ENCODE data around the gene RBM43.
"Not testable (repeated sequence)": the region's sequence is repeated elsewhere in the genome, so short reads cannot be mapped to it uniquely, and the experiment has no call there.

Gene RBM43

DNA sequence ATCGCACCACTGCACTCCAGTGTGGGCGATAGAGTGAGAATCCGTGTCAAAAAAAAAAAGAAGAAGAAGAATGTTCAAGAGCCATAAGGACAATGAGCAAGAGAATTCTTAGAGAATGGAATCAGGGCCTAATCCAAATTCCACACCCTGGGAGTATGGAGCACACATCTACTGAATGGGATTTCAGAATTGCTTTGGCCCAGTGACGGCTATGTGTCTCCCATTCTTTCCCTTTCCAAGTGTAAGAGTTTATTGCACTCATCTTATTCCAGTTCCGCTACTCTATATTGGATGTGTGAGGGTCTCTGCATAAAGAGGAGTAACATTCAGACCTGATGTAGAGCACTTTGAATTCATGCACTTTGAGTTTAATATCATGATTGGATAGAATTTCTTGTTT, 5.9 kb upstream of the RBM43 start:
- DNase-seq = no peak

DNA sequence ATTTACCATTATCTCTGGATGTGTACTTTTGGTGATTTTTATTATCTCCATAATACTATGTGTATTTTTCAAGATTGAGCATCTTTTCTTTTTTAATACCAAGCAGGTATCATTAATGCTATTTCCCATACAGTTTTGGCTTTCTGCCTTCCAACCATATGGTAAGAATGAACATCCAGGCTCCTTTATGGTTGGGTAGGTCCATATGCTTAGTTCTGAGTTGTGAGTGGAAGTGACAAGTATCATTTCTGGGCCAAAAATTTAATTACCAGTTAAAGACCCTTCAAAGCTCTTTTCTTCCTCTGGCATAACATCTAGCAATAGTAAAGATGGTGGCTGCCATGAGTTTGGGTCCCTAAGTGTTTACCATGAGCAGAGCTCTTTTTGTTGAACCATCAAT, 4.3 kb upstream of the RBM43 start:
- DNase-seq = no peak

DNA sequence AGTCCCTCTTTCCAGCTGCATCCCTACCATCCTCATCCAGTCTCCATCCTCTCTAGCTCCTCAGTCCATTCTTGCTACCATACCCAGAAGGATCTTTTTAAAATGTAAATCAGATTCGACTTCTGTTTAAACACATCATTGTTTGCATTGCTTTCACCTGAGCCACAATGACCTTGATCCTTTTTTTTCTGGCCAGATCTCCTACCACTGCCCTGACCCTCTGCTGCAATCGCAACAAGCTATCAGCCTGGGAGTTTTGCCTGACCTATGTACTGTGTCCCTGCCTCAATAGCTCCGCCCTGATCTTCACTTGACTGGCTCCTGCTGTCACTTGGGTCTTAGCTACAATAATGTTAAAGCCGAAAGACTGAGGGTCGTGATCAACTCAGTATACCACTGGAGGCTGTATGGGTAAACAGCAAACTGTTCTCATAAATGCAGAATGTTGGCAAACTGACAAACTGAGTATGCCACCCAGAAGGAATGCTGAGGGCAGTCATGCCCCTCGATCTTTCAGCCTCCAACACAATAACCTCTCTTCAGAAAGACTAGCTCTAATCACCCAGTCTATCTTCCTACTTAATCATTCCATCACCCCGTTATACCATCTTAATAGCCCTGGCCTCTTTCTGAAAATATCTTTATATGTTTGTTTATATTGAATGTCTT, 2.6 kb upstream of the RBM43 start:
- no peak for DNase-seq

DNA sequence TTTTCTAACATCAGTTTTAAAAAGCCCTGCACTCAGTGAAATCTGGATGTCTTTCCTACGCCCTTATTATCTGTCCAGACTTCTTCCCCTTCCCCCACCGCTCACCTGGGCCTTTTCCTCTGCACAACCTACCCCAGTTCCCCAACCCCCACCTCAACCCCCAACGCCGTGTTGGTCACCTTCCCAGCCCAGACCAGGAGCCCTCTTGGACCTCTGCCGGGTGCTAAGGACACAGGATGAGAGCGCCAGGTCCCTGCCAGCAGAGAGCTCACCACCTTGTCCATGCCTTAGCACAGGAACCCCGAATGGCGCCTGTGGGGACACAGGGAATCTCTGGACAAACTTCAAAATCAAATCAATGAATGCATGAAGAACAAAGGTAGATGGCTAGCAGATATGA, 966 bp upstream of the RBM43 start:
- no peak for DNase-seq

DNA sequence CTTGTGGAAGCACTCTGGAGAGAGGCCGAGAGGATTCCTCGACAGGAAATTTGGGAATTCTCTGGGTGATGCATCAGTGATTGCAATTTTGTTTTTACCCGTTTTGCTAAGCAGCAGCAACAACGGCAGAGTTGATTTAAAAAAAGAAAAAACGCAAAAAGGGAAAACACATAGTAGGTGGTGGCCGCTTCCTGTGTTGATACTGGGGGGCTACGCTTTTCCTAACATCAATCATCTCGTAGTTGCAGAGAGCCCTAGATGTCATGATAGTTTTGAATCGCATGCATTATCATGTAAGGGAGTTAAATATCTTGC, 271 bp upstream of the RBM43 start:
- DNase-seq = no peak

DNA sequence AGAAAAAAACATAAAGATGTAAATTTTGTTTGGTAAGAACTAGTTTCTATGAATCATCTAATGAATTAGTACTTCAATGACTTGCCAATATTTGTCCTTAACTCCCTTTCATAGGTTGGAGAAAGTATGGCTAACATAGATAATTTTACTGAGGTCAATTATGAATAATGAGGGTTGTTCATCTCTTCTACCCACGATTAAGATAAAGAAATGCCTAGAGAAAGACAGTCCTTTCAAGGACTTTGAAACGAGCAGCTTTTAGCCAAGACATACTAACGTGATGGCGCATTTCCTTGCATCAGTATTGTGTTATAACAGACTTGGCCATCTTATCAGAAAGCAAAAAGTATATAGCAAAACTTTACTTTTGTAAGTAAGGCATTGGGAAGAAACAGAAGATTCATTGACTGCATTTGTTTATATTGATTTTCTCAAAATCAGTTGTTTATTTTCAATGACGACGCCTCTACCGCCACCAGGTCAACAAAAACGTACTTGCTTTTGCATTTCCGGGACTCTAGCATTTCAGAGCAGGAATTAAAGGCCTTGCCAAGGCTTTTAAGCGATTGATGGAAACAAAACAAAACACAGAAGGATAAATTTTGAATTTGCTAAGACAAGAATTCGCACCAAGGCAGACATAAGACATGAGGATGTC, 961 bp downstream of the RBM43 start:
- peak; percentile 43 for DNase-seq

DNA sequence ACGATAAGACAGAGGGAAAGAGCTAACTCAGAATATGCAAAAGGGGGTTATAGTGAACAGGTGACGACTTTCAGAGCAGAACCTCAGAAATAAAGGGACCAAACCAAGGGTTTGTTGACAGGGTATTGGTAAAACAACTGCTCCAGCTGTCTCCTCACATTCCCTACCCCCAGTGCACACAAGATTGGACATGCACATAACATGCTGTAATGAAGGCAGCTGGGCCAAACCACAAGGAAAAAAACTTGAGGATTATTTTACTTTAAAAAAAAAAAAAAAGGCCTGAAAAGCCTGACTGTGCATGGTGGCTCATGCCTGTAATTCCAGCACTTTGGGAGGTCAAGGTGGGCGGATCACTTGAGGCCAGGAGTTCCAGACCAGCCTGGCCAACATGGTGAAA, 3.5 kb downstream of the RBM43 start:
- DNase-seq = no peak

DNA sequence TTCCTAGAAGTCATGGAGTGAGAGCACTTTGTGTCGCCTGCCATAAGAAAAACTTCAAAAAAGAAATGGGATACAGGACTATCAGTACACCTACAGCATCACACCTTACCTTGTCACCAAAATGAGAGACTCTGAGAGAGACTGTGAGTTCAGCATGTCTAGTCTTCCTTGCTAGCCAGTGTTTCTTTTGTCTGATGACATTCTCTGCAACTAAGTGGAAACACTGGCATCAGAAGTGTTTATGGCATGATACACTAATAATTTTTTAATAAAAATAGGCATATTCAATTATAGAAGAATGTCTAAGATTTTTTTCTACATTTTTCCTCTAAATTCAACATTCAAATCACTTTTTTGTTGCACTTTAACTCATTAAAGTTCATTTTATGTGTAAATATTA, 9.0 kb downstream of the RBM43 start:
- no peak for DNase-seq

DNA sequence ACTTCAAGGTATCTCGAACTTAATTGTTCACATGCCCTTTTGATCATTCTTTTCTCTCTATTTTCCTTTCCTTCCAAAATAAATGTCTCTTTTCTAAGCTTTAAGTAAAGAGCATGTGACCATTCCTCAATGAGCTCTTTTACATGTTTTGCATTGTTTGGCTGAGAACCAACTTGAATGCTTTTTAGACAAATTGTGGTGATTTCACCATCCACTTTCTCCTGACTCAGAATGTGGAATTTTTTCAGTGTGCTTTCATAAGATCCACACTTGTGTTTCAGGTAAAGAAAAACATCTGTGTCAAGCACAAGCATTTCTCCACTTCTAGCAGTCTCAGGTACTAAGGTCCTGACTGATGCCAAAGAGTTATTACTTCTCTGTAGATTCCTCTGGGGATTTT, 10.7 kb downstream of the RBM43 start:
- DNase-seq = no peak

DNA sequence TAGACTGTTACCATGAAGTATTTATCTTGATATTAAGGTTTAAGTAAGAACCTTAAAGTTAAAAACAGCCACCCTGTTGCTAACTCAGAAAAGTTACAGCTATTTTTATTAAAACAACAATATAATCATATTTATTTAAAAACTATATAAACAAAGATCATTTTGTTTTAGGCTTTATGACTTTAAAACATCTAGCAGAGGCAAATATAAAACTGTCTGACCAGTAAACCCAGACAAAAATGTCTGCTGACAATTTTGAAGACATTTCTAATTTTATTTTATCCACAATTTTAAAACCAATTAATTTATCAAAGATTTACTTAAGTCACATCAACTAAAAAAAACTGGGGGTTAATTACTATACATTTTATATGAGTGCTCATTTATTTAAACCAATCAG, 14.2 kb downstream of the RBM43 start:
- DNase-seq = no peak

DNA sequence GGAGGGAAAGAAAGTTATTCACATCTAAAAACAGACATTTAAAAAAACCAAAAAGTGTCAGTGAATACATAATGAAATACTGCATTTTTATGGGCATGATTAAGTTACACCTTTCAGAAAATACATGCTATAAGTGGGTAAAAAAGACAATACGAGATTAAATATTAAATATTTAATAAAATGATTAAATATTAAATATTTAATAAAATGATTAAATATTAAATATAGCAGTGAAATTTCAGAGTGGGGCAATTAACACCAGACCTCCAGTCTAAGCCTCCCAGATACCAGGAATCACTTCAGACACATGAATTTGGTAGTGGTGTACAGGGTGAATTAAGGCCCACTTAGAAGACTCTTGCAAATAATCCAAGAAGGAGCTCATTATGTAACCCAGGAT, 15.5 kb downstream of the RBM43 start:
- no peak for DNase-seq

DNA sequence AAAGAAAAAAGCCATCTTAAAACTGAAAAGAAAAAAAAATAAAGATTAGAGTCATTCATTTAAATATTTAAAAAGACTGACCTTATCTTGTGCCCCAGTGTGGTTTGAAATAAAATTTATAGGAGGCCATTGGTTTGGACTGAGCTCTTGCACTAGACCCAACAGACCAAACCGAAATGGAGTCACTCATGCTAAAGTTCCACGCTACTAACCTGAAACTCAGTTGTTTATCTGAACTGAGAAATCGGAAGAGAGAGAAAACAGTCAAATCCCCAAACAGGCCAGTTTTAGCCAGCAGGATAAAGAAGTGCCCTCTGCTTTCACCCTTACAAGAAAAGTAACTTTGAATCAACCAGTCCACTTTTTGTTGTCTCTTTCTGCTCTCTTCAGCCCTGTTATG, 18.2 kb downstream of the RBM43 start:
- DNase-seq = no peak

DNA sequence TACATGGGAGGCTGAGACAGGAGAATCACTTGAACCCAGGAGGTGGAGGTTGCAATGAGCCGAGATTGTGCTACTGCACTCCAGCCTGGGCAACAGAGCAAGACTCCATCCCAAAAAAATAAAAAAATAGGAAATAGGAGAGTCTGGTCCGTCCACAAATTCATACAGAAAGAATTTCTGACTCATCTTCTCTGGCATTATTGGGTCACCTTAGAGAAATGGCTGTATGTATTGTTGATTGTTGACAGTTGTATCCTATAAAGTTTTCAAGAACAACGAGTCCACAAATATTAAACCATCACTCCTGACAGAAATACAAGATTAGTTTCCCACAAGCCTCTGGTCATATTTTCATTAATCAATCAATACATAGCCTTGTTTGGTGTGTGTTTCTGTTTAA, 20.4 kb downstream of the RBM43 start:
- DNase-seq = no peak

DNA sequence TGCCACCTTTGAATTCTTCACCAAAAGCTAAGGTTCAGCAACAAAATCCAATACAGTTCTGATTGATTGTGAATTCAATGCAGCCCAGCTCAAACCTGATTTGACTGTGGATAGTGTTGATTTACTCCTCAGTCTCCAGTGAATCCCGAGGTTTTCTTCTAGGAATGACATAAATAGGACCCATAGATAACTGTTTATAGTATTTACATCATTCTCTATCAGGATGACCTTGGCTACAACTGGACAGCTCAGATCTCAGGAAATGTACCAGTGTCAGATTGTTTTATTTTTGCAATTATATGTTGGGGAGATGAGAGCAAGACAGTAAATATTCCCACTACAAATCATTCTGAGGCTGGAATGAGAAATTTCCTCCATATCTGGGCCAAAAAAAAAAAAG, 21.2 kb downstream of the RBM43 start:
- no peak for DNase-seq

DNA sequence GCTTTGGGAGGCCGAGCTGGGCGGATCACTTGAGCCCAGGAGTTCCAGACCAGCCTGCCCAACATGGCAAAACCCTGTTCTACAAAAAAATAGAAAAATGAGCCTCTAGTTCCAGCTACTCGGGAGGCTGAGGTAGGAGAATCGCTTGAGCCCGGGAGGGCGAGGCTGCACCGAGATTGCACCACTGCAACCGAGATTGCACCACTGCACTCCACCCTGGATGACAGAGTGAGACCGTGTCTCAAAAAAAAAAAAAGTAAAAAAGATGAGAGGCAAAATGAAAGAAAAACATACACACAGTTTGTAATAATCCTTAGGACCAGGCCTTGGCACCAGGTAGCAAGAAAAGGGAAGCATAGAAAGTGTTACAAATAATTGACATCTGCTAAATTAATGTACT, 22.0 kb downstream of the RBM43 start:
- DNase-seq = no peak

DNA sequence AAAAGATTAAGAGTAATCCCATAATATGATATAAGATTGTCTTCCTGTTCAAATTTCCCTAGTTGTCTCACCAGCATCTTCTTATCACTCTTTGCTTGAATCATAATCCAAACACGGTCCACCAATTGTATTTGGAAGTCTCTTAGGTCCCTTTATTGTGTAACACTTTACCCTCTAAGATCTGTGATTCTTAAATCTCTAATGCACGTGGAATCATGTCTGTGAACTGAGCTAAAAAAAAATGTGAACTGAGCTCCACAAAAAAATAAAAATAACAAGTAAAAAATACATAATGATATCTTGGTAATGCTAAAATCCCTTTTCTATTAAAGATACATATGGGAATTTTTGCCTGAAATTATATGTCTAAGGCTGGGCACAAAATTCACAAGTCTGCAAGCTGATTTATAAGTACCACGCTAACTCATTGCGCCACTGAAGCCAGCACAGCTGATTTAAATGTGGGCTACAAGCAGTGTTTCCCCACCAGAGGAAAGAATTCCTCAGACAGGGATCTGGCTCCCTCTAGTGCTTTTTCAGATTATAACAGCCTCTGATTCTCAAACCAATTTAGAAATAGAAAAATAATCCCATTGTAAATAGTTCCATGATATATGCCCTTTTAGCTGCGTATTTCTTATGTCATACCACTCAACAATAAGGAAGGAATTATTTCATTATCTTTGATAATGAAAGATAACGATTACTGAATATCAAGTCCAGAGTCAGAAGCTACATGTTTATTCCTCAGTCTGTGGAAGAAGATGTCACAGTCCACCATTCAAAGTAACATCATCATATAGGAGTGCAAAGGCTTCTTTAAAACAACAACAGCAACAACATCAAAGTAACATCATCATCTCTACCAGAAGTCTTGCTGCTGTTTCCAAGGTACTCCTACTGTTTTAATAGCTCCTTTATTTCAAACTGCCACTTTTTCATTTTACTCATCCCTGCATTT, 22.9 kb downstream of the RBM43 start:
- peak; percentile 28 for DNase-seq

DNA sequence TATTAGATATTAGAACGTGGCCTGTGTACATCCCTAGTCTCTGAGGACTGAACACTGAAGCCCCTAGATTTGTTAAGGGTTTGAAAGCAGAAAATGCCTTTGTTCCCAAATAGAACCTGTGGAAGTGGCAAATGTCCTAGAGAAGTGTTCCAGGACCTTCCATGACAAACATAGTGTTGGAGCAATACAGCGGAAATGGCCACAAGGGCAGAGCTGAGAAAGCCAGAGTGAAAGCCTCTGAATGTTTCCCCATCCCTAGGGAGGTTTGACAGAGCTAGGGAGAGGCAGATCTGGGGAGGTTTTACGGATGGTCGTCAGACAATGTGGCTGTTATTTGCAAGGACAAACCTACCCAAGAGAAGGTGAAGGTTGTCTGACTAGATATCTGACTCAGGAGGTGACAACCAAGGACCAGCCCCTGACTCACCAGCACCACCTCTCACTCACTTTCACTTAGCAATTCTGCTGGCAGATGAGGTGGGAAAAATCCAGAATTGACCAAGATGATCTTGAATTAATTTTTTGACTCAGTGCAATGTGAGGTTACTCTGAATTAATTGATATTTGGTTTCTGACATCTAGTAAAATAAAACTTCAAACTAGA, 24.1 kb downstream of the RBM43 start:
- no peak for DNase-seq

DNA sequence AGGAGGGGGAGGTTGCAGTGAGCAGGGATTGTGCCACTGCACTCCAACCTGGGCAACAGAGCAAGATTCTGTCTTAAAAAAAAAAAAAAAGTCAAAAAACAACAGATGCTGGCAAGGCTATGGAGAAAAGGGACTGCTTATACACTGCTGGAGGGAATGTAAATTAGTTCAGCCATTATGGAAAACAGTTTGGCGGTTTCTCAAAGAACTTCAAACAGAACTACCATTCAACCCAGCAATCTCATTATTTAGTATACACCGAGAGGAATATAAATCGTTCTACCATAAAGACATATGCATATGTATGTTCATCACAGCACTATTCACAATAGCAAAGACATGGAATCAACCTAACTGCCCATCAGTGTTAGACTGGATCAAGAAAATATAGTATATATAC, 27.9 kb downstream of the RBM43 start:
- DNase-seq = not testable (repeated sequence)

DNA sequence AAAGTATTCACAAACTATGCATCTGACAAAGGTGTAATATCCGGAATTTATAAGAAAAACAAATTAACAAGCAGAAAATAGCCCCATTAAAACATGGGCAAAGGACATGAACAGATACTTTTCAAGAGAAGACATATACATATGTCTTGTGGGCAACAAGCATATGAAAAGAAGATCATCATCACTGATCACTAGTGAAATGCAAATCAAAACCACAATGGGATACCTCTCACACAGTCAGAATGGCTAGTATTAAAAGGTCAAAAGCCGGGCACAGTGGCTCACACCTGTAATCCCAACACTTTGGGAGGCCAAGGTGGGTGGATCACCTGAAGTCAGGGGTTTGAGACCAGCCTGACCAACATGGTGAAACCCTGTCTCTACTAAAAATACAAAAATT, 28.4 kb downstream of the RBM43 start:
- not testable (repeated sequence) for DNase-seq

DNA sequence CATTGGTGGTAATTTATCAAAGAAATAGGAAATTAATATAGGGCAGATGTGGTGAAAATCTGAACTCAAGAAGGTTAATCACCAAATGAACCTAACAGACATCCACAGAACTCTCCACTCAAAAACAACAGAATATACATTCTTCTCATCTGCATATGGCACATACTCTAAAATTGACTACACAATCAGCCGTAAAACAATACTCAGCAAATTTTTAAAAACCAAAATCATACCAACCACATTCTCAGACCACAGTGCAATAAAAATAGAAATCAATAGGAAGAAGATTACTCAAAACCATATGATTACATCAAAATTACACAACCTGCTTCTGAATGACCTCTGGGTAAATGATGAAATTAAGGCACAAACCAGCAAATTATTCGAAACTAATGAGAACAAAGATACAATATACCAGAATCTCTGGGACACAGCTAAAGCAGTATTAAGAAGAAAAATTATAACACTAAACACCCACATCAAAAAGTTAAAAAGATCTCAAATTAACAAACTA, 31.0 kb downstream of the RBM43 start:
- DNase-seq = no peak

DNA sequence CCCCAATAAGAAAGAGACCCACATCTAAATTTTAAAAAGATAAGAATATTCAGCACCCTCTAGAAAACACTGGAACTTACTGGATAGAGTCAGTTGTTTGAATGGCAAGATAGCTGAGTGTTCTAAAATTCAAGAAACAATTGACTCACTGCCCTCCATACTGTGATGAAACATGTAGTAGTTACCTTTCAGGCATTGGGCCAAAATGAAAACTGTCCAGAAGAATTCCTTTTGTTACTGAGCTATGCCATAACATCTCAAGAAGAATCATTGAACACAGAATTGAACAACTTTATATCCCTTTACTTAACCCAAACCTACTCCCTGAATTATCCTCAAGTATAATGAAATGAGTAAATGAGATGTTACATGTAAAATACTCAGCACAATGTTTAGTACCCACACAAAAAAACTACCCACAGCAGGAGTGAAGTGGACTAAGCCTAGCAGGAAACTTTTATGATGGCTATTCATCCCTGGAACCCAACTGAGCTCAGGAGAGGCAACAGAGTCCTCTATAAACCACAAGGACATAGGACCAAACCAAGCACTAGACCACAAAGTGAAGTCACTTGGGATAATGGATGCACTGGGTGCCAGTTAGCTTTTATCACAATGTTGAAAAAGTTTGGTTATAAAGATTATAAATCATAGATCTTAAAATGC, 32.7 kb downstream of the RBM43 start:
- no peak for DNase-seq

DNA sequence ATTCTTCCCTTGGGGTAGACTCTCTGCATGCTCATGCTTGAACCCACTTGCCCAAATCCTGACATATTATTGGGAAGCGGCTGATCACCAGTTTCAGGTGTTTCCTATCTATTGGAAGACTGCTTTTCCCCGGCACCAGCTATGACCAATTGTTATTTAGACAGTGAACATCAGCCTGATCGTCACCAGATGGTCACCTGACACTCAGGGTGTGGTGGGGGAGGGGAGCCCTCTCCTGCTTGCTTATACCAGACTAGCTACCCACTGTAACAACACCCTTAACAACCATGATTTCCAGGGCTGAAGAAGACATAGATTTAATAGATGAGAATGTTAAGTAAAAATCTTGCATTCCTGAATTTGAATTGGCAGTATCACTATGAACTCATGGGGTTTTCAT, 44.3 kb downstream of the RBM43 start:
- DNase-seq = no peak

DNA sequence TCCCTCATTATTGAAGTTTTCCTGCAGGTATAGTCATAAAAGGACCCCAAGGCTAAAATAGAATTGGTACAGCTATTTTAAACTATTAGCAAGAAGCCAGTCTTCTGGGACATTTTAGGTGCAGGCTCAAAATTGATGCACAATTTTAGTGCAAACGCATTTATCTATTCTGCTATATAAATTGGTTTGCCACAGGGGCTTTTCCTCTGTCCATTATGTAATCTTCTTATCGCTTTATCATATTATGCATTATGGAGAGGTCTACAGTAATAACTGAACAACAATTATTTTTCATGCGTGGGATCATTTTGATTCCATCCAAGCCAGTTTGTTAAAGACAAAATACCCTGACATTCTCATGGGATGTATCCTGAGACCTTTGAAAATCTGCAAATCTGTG, 54.6 kb downstream of the RBM43 start:
- no peak for DNase-seq
